HG03103 (cell line): Measurements from ENCODE around the gene VIPR2.

Source experiments
- ATAC-seq: cut with Tn5 transposase; IDR thresholded peaks from one replicate; pipeline ENCODE4 v1.9.1; 2021; ENCODE audit warnings: low read depth; ENCODE audit not compliant: unreplicated experiment

Gene VIPR2

DNA sequence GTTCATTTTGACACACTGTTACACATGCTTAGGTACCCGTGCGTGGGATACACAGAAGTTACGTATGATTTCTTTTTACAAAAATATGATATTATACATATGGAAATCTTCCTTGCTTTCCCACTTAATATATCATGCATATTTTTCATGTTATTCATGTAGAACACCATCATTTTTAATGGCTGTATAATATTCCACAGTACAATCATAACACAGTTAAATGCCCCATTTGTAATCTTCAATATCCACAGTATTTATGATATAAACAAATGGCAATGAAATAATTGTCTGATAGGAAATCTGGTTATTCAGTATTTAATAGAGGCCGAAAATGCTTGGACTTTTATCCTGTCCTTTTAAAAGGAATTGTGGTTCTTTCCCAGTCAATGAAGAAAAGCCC lies 23.2 kb downstream of the VIPR2 start:
- ATAC-seq, result no peak

DNA sequence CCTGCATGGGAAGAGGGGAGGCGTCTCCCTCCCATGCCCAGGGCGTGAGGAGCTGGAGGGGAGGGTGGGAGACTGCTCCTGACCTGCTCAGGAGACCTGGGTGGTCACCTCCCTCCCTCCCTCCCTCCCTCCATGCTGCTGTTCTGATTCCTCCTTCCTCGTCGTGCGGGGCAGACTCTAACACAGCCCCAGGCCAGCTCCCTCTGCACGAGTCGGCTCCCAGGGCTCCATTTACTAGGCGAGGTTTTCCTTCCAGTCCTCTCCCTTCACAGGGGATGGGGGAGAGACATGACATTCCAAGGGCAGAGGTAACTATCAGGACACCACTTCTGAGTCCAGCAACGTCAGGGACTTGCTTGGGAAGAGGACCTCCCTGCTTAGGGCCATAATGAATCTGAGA lies 23.6 kb downstream of the VIPR2 start:
- no peak for ATAC-seq

DNA sequence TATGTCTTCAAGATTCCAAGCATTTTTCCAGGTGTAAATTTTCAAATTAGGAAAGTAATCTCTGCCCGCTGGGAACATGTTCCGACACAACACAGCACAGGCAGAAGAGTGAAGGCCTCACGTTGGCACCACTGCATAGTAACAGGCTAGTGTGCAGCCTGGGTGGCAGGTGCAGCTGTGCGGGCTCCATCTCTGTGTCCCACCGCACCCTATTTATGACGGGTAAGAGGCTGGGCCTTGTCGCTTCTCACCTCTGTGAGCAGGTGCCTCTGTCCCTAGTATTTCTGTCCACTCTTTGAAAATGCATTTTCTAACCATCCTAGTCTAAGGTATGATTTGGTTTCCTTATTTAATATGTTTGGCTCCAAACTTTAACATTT lies 24.1 kb downstream of the VIPR2 start:
- no peak for ATAC-seq

DNA sequence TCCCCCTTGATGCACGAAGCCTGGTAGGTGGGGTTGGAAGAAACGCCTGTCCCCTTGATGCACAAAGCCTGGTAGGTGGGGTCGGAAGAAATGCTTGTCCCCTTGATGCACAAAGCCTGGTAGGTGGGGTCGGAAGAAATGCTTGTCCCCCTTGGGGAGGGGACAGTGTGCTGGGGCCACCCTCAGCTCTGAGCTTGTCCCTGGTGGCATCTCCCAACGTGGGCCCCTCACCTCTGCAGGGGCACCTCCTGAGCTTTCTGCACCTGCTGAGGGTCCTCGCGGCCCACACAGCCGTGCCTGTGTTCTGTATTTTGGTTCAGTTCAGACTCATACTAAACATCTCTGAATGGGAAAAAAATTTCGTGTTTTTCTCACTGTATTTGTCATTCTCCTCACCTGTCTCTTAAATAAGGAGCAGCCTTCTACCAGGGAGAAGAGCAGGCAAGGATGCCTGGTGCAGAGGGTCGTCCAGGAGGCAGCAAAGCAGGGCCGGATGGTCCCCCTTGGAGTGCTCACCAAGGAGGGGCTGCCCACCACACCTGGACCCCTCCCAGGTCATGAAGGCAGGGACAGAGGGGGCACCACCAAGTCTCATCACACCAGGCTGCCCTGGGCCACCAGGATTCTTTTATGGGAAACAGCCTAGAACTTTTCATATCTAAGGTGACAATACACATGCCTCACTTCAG lies 24.7 kb downstream of the VIPR2 start:
- ATAC-seq, result no peak

DNA sequence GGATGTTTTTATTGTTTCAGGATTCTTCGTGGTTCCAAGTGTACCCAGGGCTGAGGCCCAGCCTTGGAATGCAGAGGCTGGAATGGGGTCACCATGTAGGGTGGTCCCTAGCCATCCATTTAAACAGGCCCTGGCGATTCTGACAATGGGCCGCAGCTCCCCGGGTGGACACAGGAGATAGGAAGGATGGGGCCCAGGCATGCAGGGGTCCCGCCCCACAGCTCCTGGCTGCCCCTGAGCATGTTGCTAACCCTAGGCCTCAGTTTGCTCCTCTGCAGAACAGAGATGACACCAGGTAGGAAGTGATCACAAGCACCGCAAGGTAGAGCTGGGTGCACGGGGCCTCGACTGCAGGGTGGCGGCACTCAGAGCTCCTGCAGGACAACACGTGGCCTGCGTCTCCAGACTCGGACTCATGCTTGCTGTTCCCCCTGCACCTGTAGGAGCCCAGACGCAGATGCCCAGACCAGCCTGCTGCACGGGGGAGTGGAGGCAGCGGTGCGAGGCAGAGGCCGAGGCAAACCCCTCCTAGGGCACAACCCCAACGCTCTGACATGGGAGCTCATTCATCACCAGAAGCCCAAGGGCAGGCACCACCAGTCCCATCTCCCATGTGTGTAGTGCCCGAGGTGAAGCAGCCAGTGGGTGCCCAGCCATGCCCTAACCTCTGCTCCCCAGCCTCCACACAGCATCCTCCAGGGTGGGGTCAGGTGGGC lies 25.5 kb downstream of the VIPR2 start:
- ATAC-seq, result no peak

DNA sequence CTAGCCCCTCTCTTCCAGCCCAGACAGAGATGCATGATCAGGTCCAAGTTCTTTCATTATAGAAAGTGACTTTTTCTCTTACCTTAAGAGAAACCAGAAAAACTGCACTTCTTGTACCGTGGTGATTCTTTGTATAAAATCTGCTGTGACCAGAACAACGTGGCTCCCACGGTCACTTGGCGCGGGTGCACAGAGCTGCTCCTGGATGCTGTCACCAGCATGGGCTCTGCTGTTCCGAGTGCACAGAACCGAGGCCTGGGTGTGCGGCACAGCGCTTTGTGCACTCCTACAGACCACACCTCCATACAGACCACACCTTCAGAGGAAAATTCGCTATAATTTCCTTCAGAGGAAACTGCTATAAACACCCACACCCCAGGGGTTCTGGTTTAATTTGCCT lies 26.0 kb downstream of the VIPR2 start:
- ATAC-seq, result no peak

DNA sequence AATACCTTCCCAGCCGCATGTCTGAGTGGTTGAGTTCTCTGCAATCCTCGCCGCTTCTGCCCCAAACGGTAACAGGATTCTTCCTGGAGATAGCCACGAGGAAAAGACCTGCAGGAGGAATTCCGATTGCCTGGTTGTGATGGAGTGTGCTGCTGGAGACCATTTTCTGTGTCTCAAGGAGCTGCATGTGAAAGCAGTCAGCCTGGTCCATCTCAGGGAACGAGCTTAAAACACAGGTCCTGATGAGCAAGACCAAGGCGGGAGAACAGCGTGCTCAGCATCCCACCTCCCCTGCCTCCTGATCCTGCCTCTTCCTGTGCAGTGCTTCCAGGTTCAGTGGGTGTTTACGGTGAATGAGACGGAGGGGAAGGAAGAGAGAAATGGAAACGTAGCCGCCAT lies 26.5 kb downstream of the VIPR2 start:
- ATAC-seq, result no peak

DNA sequence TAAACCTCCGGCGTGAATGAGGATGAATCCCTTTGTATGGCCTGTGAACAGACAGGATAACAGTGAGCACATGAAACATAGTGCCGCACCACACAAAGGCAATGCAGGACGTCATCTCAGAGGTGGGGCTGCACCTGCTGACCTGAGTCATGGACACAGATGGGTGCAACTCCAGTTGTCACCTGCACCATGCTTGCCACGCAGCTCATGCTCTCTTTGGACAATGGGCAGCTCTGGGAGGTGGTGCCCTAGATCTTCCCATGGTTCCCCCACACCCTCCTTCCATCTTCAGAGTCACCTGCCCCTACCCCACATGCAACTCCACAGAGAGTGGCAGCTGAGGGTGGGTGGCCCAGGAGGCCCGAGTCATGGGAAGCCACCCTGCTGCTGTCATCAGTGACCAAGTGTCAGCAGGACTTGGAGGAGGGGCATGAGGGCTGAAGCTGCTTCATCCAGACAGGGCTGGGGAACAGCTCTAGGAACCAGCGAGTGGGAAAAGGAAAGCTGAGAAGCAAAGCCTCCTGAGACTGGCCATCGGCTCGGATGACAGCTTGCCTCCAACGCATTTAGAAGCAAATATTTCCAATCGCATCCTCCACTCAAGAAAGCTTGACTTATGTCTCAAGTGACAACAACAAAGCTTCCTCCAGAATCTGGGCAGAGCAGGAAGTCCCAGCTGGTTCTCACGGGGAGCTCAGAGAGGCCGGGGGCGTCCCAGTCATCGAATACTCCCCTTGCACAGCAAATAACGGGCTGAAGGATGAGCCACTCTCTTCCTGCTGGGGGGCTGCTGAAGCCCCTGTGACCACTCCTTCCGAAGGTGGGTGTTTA lies 27.1 kb downstream of the VIPR2 start:
- ATAC-seq, result no peak

DNA sequence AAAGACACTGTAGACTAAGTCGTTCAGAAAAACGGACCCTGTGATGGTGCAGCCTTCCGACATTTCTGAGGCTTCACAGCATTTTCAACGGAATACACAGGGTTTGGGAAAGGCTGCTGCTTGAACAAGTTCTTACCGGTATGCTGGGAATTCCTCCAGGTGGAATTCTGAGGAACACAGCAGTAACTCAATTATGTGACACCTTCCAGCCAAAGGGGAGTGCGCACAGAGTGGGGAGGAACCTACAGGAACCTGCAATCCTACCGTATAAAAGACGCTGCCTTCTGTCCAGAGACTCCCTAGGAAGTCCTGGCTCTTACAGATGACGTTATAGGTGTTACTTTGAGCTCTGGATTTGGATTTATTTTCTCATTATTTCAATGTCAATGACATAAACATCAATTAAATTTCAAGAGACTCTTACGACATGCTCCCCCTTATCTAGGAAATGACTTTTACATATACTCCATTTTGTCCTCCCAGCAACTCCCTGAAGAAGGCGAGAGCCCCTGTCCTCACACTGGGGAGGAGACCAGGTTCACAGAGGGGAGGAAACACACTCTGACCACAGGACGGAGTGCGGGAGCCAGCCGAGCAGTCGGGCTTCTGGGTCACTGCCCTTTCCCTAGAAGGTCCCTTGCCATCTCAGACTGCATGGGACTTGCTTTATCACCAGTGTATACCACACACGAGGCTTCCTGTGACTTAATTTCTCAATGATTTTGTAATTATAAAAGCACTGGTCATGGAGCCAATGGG lies 27.9 kb downstream of the VIPR2 start:
- ATAC-seq, result no peak

DNA sequence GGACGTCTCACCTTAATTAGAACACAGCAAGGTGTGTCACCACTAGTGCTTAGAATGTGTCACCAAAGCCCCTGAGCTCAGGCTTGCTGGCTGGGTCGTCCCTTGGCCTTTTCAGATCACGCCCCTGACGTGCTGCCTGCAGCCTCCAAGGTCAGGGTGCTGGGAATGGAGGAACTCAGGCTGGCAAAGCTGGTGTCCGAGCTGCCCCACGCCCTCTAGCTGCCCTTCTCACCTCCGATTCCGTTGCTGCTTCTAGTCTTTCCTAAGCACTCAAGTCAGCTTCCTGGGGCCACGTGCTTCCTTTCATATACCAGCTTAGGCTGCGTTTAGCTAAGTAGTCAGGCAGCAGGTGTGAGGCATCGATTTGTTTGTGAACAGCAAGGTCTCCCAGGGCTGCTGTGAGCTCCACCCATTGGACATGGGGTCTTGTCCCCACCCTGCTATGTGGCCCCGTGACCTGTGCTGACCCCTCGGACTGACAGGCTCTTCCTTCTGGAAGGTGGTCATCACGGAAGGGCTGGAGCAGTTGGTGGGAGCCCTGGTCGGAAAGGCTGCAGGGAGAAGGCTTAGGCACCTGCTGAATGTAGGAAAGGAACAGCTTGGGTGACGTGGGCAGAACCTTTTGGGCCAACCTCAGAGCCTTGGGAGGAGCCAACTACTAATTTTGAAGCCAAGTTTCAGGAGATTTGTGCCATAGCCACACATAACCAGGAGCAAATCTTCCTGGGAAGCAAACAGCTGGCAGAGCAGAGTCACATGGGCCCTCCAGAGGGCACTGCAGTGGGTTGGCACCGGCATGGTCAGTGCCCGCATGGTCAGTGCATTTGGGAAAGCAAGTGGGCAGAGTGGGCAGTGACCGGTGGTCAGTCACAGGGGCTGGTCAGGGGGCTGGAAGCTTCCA lies 28.8 kb downstream of the VIPR2 start:
- no peak for ATAC-seq

DNA sequence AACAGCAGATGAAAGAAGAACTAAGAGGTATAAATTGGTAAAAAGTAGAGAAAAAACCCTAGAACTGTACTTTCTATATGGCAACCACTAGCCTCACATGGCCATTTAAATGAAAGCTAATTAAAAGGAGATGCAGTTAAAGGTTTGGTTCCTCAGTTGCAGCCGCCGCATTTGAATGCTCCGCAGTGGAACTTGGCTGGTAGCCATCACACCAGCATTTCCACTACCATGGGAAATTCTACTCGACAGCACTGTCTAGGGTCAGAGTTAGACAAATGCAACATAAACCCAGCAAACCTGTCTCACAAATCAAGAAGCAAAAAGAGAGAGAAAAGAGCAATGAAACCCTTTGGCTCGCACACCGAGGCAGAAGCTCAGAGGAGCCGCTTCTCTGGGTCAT lies 29.7 kb downstream of the VIPR2 start:
- no peak for ATAC-seq

DNA sequence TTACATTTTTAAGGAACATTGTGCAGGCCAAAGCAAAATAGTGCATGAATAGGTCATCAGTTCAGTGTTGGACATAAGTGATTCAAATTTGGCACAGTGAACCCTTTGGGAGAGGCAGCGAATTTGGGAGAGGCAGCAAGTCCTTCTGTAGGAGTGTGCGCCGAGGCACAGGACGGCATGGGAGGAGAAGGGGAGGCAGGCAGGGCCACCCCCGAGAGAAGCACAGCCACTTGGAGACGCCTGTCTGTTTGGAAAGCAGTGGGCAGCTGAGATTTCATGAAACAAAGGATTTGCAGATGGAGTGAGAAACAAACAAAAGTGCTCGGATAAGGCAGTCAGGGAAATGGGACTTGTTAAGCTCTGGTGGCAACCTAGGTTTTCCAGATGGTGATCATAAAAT lies 30.6 kb downstream of the VIPR2 start:
- no peak for ATAC-seq

DNA sequence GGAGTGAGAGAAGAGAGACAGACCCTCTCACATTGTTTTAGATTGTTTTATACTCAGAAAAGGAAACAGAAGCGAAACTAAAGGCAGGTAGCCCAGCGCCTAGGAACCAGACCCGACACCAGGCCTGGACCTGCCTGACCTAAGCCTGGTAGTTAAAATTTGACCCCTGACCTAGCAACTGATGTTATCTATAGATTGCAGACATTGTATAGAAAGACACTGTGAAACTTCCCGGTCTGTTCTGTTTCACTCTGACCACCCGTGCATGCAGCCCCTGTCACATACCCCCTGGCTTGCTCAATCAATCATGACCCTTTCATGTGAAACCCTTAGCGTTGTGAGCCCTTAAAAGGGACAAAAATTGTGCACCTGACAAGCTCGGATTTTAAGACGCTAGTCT lies 31.6 kb downstream of the VIPR2 start:
- ATAC-seq, result no peak

DNA sequence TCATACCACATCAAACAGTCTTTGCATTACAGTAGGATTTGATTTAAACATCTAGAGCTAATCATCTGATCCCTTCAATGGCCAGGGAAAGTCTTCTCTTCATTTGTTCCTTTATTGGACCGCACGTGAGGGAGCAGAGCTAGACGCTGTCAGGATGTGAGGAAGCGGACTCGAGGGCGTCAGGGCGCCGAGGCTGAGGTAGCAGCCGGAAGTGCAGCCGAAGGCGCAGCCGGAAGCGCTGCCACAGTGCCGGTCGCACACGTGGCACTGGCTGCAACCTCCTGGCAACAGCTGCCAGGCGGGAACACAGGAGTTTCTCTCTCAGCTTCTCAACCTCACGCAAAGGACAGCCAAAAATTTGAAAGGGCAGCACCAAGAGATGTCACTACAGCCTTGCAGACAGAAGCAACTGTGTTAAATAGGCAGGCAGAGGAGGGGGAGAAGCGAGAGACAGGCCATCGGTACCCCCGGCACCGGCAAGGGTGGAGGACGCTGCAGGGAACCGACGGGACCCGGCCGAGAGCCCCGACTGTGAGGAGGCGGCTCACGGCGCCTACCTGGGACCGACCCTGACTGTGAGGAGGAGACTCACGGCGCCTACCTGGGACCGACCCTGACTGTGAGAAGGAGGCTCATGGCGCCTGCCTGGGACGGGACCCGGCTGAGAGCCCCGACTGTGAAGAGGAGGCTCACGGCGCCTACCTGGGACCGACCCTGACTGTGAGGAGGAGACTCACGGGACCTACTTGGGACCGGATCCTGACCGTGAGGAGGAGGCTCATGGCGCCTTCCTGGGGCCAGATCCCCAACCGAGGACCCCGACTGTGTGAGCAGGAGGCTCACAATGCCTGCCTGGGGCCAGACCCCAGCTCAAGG lies 32.3 kb downstream of the VIPR2 start:
- ATAC-seq, result no peak

DNA sequence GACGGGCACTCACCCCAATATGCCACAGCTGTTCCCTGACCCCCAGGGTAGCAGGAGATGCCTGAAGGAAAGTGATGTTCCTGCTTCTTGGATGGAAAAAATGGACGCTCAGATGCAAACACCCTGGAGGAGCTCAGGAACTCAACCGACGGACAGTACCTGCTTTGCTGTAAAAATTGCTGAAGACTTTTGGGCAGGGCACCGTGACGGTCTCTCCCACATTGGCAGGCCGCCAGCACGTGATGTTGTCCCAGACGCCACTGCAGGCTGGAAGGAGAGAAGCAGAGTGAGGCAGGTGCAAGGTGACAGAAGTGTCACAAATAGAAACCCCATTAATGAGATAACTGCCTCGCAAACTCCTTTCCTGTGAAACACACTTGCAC lies 35.0 kb downstream of the VIPR2 start:
- ATAC-seq, result no peak

DNA sequence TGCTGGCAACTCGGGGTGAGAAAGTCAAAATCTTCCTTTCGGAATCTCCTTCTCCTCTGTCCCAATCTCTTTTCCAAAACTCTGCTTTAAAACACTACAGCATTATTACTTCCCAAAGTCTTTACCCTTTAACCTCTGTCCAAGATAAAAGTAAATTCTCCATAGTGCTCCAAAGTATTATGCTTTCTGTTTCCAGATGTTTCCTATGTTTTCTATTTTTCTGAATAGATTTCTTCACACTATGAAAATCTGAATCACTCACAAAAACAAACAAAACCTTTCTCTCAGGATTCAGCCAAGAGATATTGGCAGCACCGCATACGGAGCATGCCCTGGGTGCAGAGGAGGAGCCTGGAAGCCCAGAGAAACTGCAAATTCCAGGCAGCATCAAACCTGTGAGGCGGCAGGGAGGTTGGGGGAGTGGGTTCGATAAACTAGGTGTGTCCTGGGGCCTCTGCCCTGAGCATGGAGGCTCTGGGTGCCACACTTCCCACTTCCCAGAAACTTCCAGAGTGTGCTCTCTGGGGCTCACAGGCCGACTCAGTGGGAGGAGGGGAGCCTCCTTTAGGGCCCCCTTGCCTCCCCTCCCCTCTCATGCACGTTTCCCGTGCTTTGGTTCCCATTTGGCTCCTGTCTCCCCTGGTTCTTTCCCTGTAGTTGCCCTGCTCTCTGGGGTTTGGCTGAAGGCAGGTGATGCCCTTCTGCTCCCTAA lies 35.6 kb downstream of the VIPR2 start:
- no peak for ATAC-seq

DNA sequence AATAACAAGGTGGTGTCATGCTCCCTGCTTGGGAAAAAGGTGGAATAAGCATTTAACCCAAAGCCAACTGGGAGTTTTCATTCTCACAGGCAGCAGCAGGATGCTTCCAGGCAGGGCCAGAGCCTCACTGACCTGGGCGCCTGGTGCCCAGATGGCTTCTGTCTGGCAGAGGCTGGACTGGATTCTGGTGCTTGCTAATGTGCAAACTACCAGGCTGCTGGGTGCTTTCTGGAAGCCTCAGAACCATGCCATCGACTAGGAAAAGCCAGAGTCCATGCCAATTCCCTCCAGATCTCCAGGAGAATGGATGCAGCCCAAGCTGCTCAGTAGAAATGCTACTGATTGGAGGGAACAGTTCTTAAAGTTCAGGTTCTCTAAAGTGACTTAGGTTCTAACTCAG lies 36.2 kb downstream of the VIPR2 start:
- ATAC-seq, result no peak

DNA sequence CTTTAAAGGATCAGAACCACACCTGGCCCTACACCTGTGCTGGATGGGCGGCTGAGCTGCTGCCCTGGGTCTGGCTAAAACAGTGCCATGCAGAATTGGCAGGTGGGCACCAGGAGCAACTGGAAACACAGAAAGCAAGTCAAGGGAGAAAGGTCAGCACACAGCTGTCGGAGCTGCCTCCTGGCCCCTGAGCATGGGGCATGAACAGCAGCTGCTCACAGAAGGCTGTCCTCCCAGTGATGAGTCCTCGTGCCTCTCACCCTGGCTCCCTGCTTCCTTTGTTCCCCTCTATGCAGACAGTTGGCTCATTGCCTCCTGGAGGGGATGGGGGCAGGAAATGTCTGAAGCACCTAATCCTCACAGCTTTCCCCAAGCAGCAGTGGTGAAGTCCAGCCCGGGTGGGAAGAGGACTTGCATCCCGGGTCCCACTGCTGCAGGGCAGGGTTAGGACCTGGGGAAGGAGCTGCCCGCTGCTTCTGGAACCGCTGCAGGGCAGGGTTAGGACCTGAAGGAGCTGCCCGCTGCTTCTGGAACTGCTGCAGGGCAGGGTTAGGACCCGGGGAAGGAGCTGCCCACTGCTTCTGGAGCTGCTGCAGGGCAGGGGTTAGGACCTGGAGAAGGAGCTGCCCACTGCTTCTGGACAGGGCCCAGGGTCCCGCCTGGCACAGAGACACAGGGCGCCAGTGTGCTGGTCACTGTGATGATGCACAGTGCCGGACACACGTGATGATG lies 37.3 kb downstream of the VIPR2 start:
- ATAC-seq, result no peak
